ENCODE data around the gene KLHDC4.
"Not testable (repeated sequence)": the region's sequence is repeated elsewhere in the genome, so short reads cannot be mapped to it uniquely, and the experiment has no call there.

The KLHDC4 gene

GRCh38 chr16:87784812-87785211 lies 19.0 kb upstream of the KLHDC4 start:
- DNase-seq (ENCODE audit: low read depth), result no peak
- no peak overlapping the region for H3K4me3 ChIP-seq (ENCODE audit: low read depth, low read length)
- TF ChIP-seq CTCF (IDR thresholded peaks at IDR 0.05; ENCODE audit: insufficient read depth, low read depth, low read length, missing control alignments), result no peak

GRCh38 chr16:87782033-87782432 lies 16.2 kb upstream of the KLHDC4 start:
- TF ChIP-seq CTCF (IDR thresholded peaks at IDR 0.05; ENCODE audit: insufficient read depth, low read depth, low read length, missing control alignments), result no peak
- no peak overlapping the region for H3K4me3 ChIP-seq (ENCODE audit: low read depth, low read length)
- no peak for DNase-seq (ENCODE audit: low read depth)

- peak; percentile 91 for DNase-seq (ENCODE audit: low read depth)
- no peak overlapping the region for H3K4me3 ChIP-seq (ENCODE audit: low read depth, low read length)
- no peak for TF ChIP-seq CTCF (IDR thresholded peaks at IDR 0.05; ENCODE audit: insufficient read depth, low read depth, low read length, missing control alignments)
Observed at GRCh38 chr16:87780385-87780989, 14.7 kb upstream of the KLHDC4 start.

- peak overlapping the region; percentile 24 for H3K4me3 ChIP-seq (ENCODE audit: low read depth, low read length)
- peak; percentile 97 for DNase-seq (ENCODE audit: low read depth)
- TF ChIP-seq CTCF (IDR thresholded peaks at IDR 0.05; ENCODE audit: insufficient read depth, low read depth, low read length, missing control alignments), result peak; percentile 98
Observed at GRCh38 chr16:87778830-87779579, 13.2 kb upstream of the KLHDC4 start.

GRCh38 chr16:87778476-87778829 lies 12.7 kb upstream of the KLHDC4 start:
- peak; percentile 18 for DNase-seq (ENCODE audit: low read depth)
- peak overlapping the region; percentile 24 for H3K4me3 ChIP-seq (ENCODE audit: low read depth, low read length)
- no peak for TF ChIP-seq CTCF (IDR thresholded peaks at IDR 0.05; ENCODE audit: insufficient read depth, low read depth, low read length, missing control alignments)

- DNase-seq (ENCODE audit: low read depth); H3K4me3 ChIP-seq (ENCODE audit: low read depth, low read length): not testable (repeated sequence)
Observed at GRCh38 chr16:87773836-87774235, 8.1 kb upstream of the KLHDC4 start.

GRCh38 chr16:87767456-87767855 lies 1.7 kb upstream of the KLHDC4 start:
- not testable (repeated sequence) for DNase-seq (ENCODE audit: low read depth); H3K4me3 ChIP-seq (ENCODE audit: low read depth, low read length)

- DNase-seq (ENCODE audit: low read depth), result no peak
- TF ChIP-seq CTCF (IDR thresholded peaks at IDR 0.05; ENCODE audit: insufficient read depth, low read depth, low read length, missing control alignments), result no peak
- H3K4me3 ChIP-seq (ENCODE audit: low read depth, low read length), result peak overlapping the region; percentile 55
Observed at GRCh38 chr16:87766485-87766797, 655 bp upstream of the KLHDC4 start.

Data from GM12865 (cell line).